Activated T-cell treated with anti-CD3 and anti-CD28 coated beads, Interleukin-2, amount 50 U/mL, for 24 hours (primary cell): ENCODE results near the gene OR10J5.
"Not testable (repeated sequence)": the region's sequence is repeated elsewhere in the genome, so short reads cannot be mapped to it uniquely, and the experiment has no call there.

Source experiments
- DNase-seq: peaks from one replicate; pipeline ENCODE4 v3.0.0-alpha.2; 2020
- H3K27ac Mint-ChIP-seq: 2 replicates; pipeline ENCODE4 v1.8.0; 2020; ENCODE audit warnings: mild to moderate bottlenecking, mixed read lengths
- H3K27me3 Mint-ChIP-seq: 2 replicates; pipeline ENCODE4 v1.8.0; 2020; ENCODE audit warnings: mixed read lengths
- H3K36me3 Mint-ChIP-seq: 2 replicates; pipeline ENCODE4 v1.8.0; 2020; ENCODE audit warnings: low read depth, mixed read lengths
- H3K4me1 Mint-ChIP-seq: 2 replicates; pipeline ENCODE4 v1.8.0; 2020; ENCODE audit warnings: low read depth, mixed read lengths
- H3K4me3 Mint-ChIP-seq: 2 replicates; pipeline ENCODE4 v1.8.0; 2020; ENCODE audit warnings: mild to moderate bottlenecking, moderate library complexity, mixed read lengths
- H3K9me3 Mint-ChIP-seq: 2 replicates; pipeline ENCODE4 v1.8.0; 2020; ENCODE audit warnings: mixed read lengths

The OR10J5 gene

GRCh38 chr1:159535907-159536306 lies at the start of gene OR10J5:
TSS of gene OR10J5 (minus strand) at chr1:159536007. CDS start at chr1:159536007, 0 bp downstream.
- H3K4me1 Mint-ChIP-seq, result no peaks in the 10 kb centered on the region
- DNase-seq, result no peak
- peaks cover 23% of the 10 kb centered on the region for H3K27me3 Mint-ChIP-seq
- no peak within 1 kb of the TSS for H3K27ac Mint-ChIP-seq
- H3K9me3 Mint-ChIP-seq, result no peaks in the 10 kb centered on the region
- no peaks in the 10 kb centered on the region for H3K36me3 Mint-ChIP-seq
- H3K4me3 Mint-ChIP-seq, result no peak within 1 kb of the TSS

- no peak overlapping the region for H3K27ac Mint-ChIP-seq
- DNase-seq, result no peak
- H3K36me3 Mint-ChIP-seq, result no peaks in the 10 kb centered on the region
- H3K9me3 Mint-ChIP-seq, result no peaks in the 10 kb centered on the region
- H3K4me1 Mint-ChIP-seq, result no peaks in the 10 kb centered on the region
- no peak overlapping the region for H3K4me3 Mint-ChIP-seq
- peaks cover 24% of the 10 kb centered on the region for H3K27me3 Mint-ChIP-seq
Observed at GRCh38 chr1:159584536-159584935, 48.7 kb upstream of the OR10J5 start.

- Mint-ChIP-seq H3K36me3 (no peaks in the 10 kb centered on the region), H3K27me3 (peaks cover 33% of the 10 kb centered on the region), H3K4me3 (no peak overlapping the region), H3K9me3 (no peaks in the 10 kb centered on the region), H3K27ac (no peak overlapping the region), H3K4me1 (no peaks in the 10 kb centered on the region)
- no peak for DNase-seq
Observed at GRCh38 chr1:159581422-159581821, 45.6 kb upstream of the OR10J5 start.

- Mint-ChIP-seq H3K4me3 (no peak overlapping the region), H3K4me1 (no peaks in the 10 kb centered on the region), H3K36me3 (no peaks in the 10 kb centered on the region), H3K27me3 (peaks cover 38% of the 10 kb centered on the region), H3K27ac (no peak overlapping the region), H3K9me3 (no peaks in the 10 kb centered on the region)
- DNase-seq, result no peak
Observed at GRCh38 chr1:159580340-159580739, 44.5 kb upstream of the OR10J5 start.

GRCh38 chr1:159577446-159577845 lies 41.6 kb upstream of the OR10J5 start:
- H3K27ac Mint-ChIP-seq, result no peak overlapping the region
- no peaks in the 10 kb centered on the region for H3K36me3 Mint-ChIP-seq
- peaks cover 3% of the 10 kb centered on the region for H3K9me3 Mint-ChIP-seq
- no peak for DNase-seq
- no peak overlapping the region for H3K4me3 Mint-ChIP-seq
- H3K27me3 Mint-ChIP-seq, result peaks cover 35% of the 10 kb centered on the region
- H3K4me1 Mint-ChIP-seq, result no peaks in the 10 kb centered on the region

- Mint-ChIP-seq H3K27ac (no peak overlapping the region), H3K4me1 (no peaks in the 10 kb centered on the region), H3K36me3 (no peaks in the 10 kb centered on the region), H3K9me3 (no peaks in the 10 kb centered on the region), H3K4me3 (no peak overlapping the region), H3K27me3 (peaks cover 17% of the 10 kb centered on the region)
- DNase-seq, result no peak
Observed at GRCh38 chr1:159562680-159563079, 26.9 kb upstream of the OR10J5 start.

GRCh38 chr1:159561497-159561896 lies 25.7 kb upstream of the OR10J5 start:
- no peak overlapping the region for H3K27ac Mint-ChIP-seq
- H3K27me3 Mint-ChIP-seq, result peaks cover 17% of the 10 kb centered on the region
- H3K4me3 Mint-ChIP-seq, result no peak overlapping the region
- H3K36me3 Mint-ChIP-seq, result no peaks in the 10 kb centered on the region
- no peaks in the 10 kb centered on the region for H3K9me3 Mint-ChIP-seq
- H3K4me1 Mint-ChIP-seq, result no peaks in the 10 kb centered on the region
- no peak for DNase-seq

GRCh38 chr1:159560599-159560998 lies 24.8 kb upstream of the OR10J5 start:
- no peaks in the 10 kb centered on the region for H3K9me3 Mint-ChIP-seq
- no peaks in the 10 kb centered on the region for H3K4me1 Mint-ChIP-seq
- H3K27me3 Mint-ChIP-seq, result peaks cover 12% of the 10 kb centered on the region
- no peaks in the 10 kb centered on the region for H3K36me3 Mint-ChIP-seq
- H3K4me3 Mint-ChIP-seq, result no peak overlapping the region
- no peak overlapping the region for H3K27ac Mint-ChIP-seq
- DNase-seq, result no peak

- Mint-ChIP-seq H3K36me3 (no peaks in the 10 kb centered on the region), H3K27ac (no peak overlapping the region), H3K4me1 (no peaks in the 10 kb centered on the region), H3K27me3 (peaks cover 10% of the 10 kb centered on the region), H3K9me3 (no peaks in the 10 kb centered on the region), H3K4me3 (no peak overlapping the region)
- DNase-seq, result no peak
Observed at GRCh38 chr1:159556931-159557369, 21.1 kb upstream of the OR10J5 start.

GRCh38 chr1:159554696-159555095 lies 18.9 kb upstream of the OR10J5 start:
- no peak for DNase-seq
- no peaks in the 10 kb centered on the region for H3K4me1 Mint-ChIP-seq
- H3K36me3 Mint-ChIP-seq, result no peaks in the 10 kb centered on the region
- H3K27ac Mint-ChIP-seq, result no peak overlapping the region
- peaks cover 18% of the 10 kb centered on the region for H3K27me3 Mint-ChIP-seq
- no peaks in the 10 kb centered on the region for H3K9me3 Mint-ChIP-seq
- H3K4me3 Mint-ChIP-seq, result no peak overlapping the region

GRCh38 chr1:159554261-159554660 lies 18.5 kb upstream of the OR10J5 start:
- H3K4me1 Mint-ChIP-seq, result no peaks in the 10 kb centered on the region
- no peaks in the 10 kb centered on the region for H3K36me3 Mint-ChIP-seq
- H3K27me3 Mint-ChIP-seq, result peaks cover 19% of the 10 kb centered on the region
- H3K9me3 Mint-ChIP-seq, result no peaks in the 10 kb centered on the region
- DNase-seq, result no peak
- H3K4me3 Mint-ChIP-seq, result no peak overlapping the region
- H3K27ac Mint-ChIP-seq, result no peak overlapping the region

GRCh38 chr1:159548126-159548525 lies 12.3 kb upstream of the OR10J5 start:
- H3K36me3 Mint-ChIP-seq, result no peaks in the 10 kb centered on the region
- H3K27me3 Mint-ChIP-seq, result peaks cover 19% of the 10 kb centered on the region
- no peak overlapping the region for H3K4me3 Mint-ChIP-seq
- no peak for DNase-seq
- H3K9me3 Mint-ChIP-seq, result no peaks in the 10 kb centered on the region
- H3K4me1 Mint-ChIP-seq, result no peaks in the 10 kb centered on the region
- no peak overlapping the region for H3K27ac Mint-ChIP-seq

GRCh38 chr1:159532922-159533321 lies 2.9 kb downstream of the OR10J5 start:
- H3K4me1 Mint-ChIP-seq, result no peaks in the 10 kb centered on the region
- no peak overlapping the region for H3K4me3 Mint-ChIP-seq
- no peaks in the 10 kb centered on the region for H3K36me3 Mint-ChIP-seq
- H3K27me3 Mint-ChIP-seq, result peaks cover 15% of the 10 kb centered on the region
- no peak overlapping the region for H3K27ac Mint-ChIP-seq
- H3K9me3 Mint-ChIP-seq, result peaks cover 3% of the 10 kb centered on the region
- DNase-seq, result no peak

- not testable (repeated sequence) for H3K36me3 Mint-ChIP-seq, H3K4me1 Mint-ChIP-seq, H3K4me3 Mint-ChIP-seq, H3K9me3 Mint-ChIP-seq, H3K27me3 Mint-ChIP-seq, H3K27ac Mint-ChIP-seq, DNase-seq
Observed at GRCh38 chr1:159524792-159525191, 11.0 kb downstream of the OR10J5 start.

- Mint-ChIP-seq H3K4me3 (no peak overlapping the region), H3K9me3 (peaks cover 16% of the 10 kb centered on the region), H3K27ac (no peak overlapping the region), H3K36me3 (no peaks in the 10 kb centered on the region), H3K27me3 (peaks cover 13% of the 10 kb centered on the region), H3K4me1 (no peaks in the 10 kb centered on the region)
- DNase-seq, result no peak
Observed at GRCh38 chr1:159510229-159510541, 25.6 kb downstream of the OR10J5 start.

- Mint-ChIP-seq H3K4me1 (no peaks in the 10 kb centered on the region), H3K27me3 (peaks cover 10% of the 10 kb centered on the region), H3K36me3 (no peaks in the 10 kb centered on the region), H3K27ac (no peak overlapping the region), H3K9me3 (peaks cover 16% of the 10 kb centered on the region), H3K4me3 (no peak overlapping the region)
- no peak for DNase-seq
Observed at GRCh38 chr1:159509440-159510228, 26.2 kb downstream of the OR10J5 start.
